ENCODE results near the gene RASSF7. TPM values are rescaled to one million over a fixed set of nuclear protein-coding genes. Genes with fewer than 3 reads are reported as not detected.

RASSF7 gene
- total RNA-seq, 4 donors from 2014 or later = 0.56 to 2.4 (median 0.70) TPM

DNA sequence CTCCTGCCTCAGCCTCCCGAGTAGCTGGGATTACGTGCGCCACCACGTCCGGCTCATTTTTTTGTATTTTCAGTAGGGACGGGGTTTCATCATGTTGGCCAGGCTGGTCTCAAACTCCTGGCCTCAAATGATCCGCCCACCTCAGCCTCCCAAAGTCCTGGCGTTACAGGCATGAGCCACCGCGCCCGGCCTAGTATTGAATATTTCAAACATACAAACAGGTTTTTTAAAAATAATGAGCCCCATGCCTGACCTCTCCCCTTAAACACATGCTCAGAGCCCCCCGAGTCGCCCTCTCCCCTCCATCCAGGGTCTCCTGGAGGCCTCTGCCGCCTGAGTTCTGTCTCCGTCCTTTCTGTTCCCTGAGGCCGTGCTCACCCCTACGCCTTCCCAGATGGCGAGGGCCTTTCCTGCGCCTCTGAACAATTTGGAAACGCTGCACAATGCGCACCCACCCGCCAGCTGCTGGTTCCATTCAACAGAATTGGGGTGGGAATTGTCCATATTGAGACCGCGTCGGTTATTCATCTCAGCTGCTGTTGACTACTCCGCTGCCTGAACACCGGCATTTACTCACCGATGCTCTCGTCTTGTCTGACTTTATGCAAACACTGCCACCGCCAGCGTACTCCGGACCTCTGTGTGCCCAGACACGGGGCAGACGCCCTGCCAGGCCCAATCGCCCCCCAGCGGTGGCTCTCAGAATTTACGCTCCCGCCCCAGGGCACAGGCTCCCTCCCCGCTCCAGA, 40.2 kb upstream of the RASSF7 start:
- ATAC-seq (no peak), DNase-seq (no peak)
- Histone ChIP-seq H3K36me3 (no peaks in the 10 kb centered on the region), H3K9me3 (no peaks in the 10 kb centered on the region), H3K4me3 (no peak overlapping the region), H3K27me3 (no peaks in the 10 kb centered on the region), H3K4me1 (peaks cover 0 to 4% of the 10 kb centered on the region in 2 donors), H3K27ac (no peak overlapping the region)
- in situ Hi-C loops (cut with MboI; ENCODE audit: low sequenced_read_pairs in 4 of 4) = no loop called here
- TF ChIP-seq, protein P1, sequence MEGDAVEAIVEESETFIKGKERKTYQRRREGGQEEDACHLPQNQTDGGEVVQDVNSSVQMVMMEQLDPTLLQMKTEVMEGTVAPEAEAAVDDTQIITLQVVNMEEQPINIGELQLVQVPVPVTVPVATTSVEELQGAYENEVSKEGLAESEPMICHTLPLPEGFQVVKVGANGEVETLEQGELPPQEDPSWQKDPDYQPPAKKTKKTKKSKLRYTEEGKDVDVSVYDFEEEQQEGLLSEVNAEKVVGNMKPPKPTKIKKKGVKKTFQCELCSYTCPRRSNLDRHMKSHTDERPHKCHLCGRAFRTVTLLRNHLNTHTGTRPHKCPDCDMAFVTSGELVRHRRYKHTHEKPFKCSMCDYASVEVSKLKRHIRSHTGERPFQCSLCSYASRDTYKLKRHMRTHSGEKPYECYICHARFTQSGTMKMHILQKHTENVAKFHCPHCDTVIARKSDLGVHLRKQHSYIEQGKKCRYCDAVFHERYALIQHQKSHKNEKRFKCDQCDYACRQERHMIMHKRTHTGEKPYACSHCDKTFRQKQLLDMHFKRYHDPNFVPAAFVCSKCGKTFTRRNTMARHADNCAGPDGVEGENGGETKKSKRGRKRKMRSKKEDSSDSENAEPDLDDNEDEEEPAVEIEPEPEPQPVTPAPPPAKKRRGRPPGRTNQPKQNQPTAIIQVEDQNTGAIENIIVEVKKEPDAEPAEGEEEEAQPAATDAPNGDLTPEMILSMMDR (IDR thresholded peaks at IDR 0.05 in 4 of 5, conservative IDR thresholded peaks at IDR 0.05 in 1 of 5) = no peak
- TF ChIP-seq POLR2A (IDR thresholded peaks at IDR 0.05) = no peak
- intact Hi-C loops (cut with DNase I; ENCODE audit: low total_unique reads) = no loop called here

DNA sequence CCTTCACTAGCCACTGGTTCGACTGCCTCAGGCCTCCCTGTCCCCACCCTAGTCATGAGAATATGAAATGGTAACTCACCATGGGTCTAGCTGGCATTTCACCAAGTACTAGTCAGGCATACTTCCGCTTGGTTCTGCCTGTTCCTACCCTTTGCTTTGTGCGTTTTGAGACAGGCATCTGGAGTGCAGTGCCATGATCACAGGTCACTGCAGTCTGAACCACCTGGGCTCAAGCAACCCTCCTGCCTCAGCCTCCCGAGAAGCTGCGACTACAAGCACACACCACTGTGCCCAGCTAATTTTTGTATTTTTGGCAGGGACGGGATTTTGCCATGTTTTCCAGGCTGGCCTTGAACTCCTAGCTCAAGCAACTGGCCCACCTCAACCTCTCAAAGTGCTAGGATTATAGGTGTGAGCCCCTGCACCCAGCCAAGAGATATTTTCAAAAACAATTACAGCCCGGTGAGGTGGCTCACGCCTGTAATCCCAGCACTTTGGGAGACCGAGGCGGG, 39.5 kb upstream of the RASSF7 start:
- Histone ChIP-seq H3K9me3 (no peaks in the 10 kb centered on the region), H3K27ac (no peak overlapping the region), H3K36me3 (no peaks in the 10 kb centered on the region), H3K27me3 (no peaks in the 10 kb centered on the region), H3K4me1 (peaks cover 0 to 4% of the 10 kb centered on the region in 2 donors), H3K4me3 (no peak overlapping the region)
- intact Hi-C loops (cut with DNase I; ENCODE audit: low total_unique reads) = no loop called here
- in situ Hi-C loops (cut with MboI; ENCODE audit: low sequenced_read_pairs in 4 of 4) = no loop called here
- ATAC-seq = no peak
- no peak for DNase-seq
- TF ChIP-seq, protein P1 (IDR thresholded peaks at IDR 0.05 in 4 of 5, conservative IDR thresholded peaks at IDR 0.05 in 1 of 5) = no peak
- no peak for TF ChIP-seq POLR2A (IDR thresholded peaks at IDR 0.05)

DNA sequence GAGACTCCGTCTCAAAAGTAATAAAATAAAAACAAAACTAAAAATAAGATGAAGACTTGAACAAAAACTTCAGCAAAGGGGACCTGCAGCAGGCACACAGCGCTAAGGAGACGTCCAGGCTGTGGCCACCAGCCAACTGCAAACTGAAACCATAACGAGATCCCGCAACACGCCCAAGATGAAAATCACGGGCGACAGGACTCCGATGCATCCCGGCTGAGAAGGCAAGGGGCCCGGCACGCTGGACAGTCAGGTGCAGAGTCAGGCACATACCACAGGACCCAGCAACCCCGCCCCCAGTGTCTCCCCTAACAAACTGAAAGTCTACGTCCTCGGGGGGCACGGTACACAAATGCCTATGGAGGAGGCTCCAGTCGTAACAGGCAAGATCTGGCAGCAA, 34.6 kb upstream of the RASSF7 start:
- DNase-seq (no peak), ATAC-seq (no peak)
- in situ Hi-C loops (cut with MboI; ENCODE audit: low sequenced_read_pairs in 4 of 4) = no loop called here
- Histone ChIP-seq H3K27me3 (no peaks in the 10 kb centered on the region), H3K4me1 (peaks cover 7 to 12% of the 10 kb centered on the region in 2 donors), H3K36me3 (no peaks in the 10 kb centered on the region), H3K4me3 (no peak overlapping the region), H3K9me3 (no peaks in the 10 kb centered on the region), H3K27ac (no peak overlapping the region)
- intact Hi-C loops (cut with DNase I; ENCODE audit: low total_unique reads) = no loop called here
- TF ChIP-seq POLR2A (IDR thresholded peaks at IDR 0.05) = no peak
- TF ChIP-seq, protein P1 (IDR thresholded peaks at IDR 0.05 in 4 of 5, conservative IDR thresholded peaks at IDR 0.05 in 1 of 5) = no peak

DNA sequence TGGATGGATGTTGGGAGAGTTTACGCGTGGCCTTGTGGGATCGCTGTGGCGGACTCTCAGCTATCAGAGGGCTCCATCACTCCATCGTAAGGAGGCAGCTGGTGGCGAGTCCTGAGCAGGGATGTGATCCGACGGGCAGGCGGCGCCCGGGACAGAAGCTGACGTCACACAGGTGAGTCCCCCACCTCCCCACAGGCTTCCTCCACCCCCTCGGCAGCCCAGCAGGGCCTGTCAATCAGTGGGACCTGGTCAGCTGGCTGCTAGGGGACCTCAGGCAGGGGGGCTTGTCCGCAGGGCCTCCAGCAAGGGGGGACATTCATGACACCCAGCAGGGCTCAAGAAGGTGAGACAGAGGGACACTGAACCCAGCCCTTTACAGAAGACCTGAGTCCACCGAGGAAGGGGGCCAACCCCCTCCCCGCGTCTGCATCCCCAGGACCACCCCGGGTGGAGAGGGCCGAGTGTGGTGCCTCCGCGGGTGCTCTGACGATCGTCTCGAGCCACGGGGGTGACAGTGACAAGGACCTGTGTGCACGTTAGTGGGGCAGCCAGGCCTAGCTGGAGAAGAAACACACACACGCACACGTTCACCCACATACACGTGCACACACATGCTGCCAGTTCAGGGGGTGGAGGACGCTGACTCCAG, 32.5 kb upstream of the RASSF7 start:
- Histone ChIP-seq H3K27ac (no peak overlapping the region), H3K9me3 (no peaks in the 10 kb centered on the region), H3K36me3 (peaks cover 0 to 14% of the 10 kb centered on the region in 2 donors), H3K4me3 (no peak overlapping the region), H3K4me1 (peaks cover 7 to 12% of the 10 kb centered on the region in 2 donors), H3K27me3 (no peaks in the 10 kb centered on the region)
- intact Hi-C loops (cut with DNase I; ENCODE audit: low total_unique reads) (no loop called here), in situ Hi-C loops (cut with MboI; ENCODE audit: low sequenced_read_pairs in 4 of 4) (no loop called here)
- TF ChIP-seq POLR2A (IDR thresholded peaks at IDR 0.05) = no peak
- TF ChIP-seq, protein P1 (IDR thresholded peaks at IDR 0.05 in 4 of 5, conservative IDR thresholded peaks at IDR 0.05 in 1 of 5) = no peak
- DNase-seq = no peak
- peak; percentile 18 to 41 for ATAC-seq
